Mesangial cell (primary cell): ENCODE data around the gene ZNF799. TPM values are rescaled to one million over a fixed set of nuclear protein-coding genes. Genes with fewer than 3 reads are reported as not detected.

Experiments used
- total RNA-seq: library from RNA; depleted of rRNA; stranded (reverse); fragments of >200 nt; gene quantifications from 2 replicates; pipeline ENCODE4 v1.2.3, GENCODE V29; 2015

The ZNF799 gene
- 1.9 and 2.3 TPM in 2 replicates for total RNA-seq

DNA sequence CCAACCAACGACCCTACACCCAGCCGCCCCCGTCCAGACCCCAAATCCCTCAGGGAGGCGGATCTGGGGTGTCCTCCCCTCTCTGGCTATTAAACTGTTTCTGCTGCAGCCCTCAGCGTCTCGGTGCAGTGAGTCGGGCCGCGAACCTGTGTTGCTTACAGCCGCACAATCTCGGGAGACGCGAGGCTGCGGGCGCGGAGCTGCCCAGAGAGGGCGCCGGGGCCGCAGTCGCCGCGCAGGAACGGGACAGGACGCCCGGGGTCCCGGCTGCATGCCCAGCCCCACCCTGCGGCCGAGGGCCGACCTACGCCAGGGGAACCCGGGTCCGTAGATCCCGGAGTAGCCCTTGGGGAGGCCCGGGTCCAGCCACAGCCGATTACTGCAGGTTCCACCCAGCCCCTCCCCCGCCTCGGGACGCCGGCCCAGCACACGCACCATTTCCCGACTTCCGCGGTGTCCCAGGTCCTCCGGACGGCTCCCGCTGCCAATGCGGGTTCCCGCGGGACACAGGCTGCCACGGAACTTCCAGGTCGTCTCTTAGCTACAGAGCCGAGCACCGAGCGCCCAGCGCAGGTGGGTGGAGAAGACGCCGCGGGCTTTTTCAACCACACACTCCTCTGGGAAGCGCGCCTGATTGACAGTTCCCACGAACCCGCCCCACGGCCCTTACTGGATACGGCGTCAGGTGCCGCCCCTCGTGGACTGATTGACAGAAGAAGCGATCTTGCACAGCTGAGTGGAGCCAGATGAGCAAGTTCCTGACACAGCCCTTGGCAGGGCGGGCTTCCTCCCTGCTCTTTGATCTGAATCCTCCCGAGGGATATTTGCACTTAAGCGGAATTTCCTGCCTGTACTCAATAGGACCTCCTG lies at the start of gene ZNF799:
TSS of gene ZNF799 (minus strand) at position 639 of the 870 bp plus-strand sequence. CDS start at position 438, 201 bp downstream.

DNA sequence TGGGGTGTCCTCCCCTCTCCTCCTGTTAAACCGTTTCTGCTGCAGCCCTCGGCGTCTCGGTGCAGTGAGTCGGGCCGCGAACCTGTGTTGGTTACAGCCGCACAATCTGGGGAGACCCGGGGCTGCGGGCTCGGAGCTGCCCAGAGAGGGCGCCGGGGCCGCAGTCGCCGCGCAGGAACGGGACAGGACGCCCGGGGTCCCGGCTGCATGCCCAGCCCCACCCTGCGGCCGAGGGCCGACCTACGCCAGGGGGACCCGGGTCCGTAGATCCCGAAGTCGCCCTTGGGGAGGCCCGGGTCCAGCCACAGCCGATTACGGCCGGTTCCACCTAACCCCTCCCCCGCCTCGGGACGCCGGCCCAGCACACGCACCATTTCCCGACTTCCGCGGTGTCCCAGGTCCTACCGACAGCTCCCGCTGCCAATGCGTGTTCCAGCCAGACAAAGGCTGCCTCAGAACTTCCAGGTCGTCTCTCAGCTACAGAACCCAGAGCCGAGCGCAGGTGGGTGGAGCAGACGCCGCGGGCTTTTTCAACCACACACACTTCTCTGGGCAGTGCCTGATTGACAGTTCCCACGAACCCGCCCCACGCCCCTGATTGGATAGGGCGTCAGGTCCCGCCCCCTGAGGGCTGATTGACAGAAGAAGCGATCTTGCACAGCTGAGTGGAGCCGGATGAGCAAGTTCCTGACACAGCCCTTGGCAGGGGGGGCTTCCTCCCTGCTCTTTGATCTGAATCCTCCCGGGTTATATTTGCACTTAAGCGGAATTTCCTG lies 39.7 kb upstream of the ZNF799 start, which contains the start of gene ZNF443:
TSS of gene ZNF443 (minus strand) at position 481 of the 776 bp plus-strand sequence. CDS start at position 374, 107 bp downstream.

DNA sequence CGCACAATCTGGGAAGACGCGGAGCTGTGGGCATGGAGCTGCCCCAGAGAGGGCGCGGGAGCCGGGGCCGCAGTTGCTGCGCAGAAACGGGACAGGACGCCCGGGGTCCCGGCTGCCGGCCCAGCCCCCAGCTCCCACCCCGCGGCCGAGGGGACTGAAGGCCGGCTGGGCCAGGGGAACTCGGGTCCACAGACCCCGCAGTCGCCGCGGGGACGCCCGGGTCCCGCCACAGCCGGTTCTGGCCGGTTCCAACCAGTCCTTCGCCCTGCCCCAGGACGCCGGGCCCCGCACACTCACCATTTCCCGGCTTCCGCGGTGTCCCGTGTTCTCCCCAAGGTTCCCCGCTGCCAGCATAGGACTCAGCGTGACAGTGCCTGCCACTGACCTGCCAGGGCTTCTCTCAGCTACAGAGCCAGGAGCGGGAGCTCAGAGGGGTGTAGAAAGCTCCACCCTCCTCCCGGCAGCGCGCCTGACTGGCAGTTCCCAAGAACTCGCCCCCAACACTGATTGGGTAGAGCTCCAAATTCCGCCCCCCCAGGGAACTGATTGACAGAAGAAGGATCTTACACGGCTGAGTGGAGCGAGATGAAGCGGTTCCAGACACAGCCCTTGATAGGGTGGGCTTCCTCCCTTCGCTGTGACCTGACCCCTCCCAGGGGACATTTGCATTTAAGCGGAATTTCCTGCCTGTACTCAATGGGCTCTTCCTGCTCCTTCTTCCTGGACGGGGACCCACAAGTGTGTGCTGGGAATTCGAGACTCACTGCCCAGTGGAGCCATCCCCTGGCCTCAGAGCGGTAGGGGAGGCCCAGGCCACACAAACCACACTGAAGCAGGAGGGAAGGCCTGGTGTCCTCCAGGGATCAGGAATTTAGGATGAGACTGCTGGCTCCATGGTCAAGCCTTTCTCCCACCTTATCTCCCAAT lies 35.6 kb downstream of the ZNF799 start, which contains the start of gene ZNF442:
TSS of gene ZNF442 (minus strand) at position 448 of the 927 bp plus-strand sequence. CDS start 2,052 bp downstream, outside the sequence.

Other genes with a start within 250 kb of the ZNF799 start
- 2.8 and 3.7 TPM in 2 replicates for gene ZNF625, start 244.5 kb downstream of the ZNF799 start, total RNA-seq
- gene ZNF136, start 238.2 kb downstream of the ZNF799 start, total RNA-seq, result 1.6 and 3.4 TPM in 2 replicates
- 1.1 and 3.8 TPM in 2 replicates for gene ZNF44, start 106.4 kb downstream of the ZNF799 start, total RNA-seq
- gene ZNF563, start 67.6 kb downstream of the ZNF799 start, total RNA-seq, result 0.63 and 0.65 TPM in 2 replicates
- gene ZNF442, start 35.6 kb downstream of the ZNF799 start, total RNA-seq, result 0.16 and 0.25 TPM in 2 replicates
- 1.9 and 2.0 TPM in 2 replicates for gene ZNF443, start 39.8 kb upstream of the ZNF799 start, total RNA-seq
- gene ZNF709, start 83.5 kb upstream of the ZNF799 start, total RNA-seq, result 0.81 and 1.6 TPM in 2 replicates
- 2.3 and 2.9 TPM in 2 replicates for gene ZNF564, start 150.2 kb upstream of the ZNF799 start, total RNA-seq
- 2.4 and 4.2 TPM in 2 replicates for gene ZNF490, start 209.5 kb upstream of the ZNF799 start, total RNA-seq
- gene ZNF791, start 209.6 kb upstream of the ZNF799 start, total RNA-seq, result 6.0 and 8.1 TPM in 2 replicates